ENCODE results near the gene KSR1.

DNA sequence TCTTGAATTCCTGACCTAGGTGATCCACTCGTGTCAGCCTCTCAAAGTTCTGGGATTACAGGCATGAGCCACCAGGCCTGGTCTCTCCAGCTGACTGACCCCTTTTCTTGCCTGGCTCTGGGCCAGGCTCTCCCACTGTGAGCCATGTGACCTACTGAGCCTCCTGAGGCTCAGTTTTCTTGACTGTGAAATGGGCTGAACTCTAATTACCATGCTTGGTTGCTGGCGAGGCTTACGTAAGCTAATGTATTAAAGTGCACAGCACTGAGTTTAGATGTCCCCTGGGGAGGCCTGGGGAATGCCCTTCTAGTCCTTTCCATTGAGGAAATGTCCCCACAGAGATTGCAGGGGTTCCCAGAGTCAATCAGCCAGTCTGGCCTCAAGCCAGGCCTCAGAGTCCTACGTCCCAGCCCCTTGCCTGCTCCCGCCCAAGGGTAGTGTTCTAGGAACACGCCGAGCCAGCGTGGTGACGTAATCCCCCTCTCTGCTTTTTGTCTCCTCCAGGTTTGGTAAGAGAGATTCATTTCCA lies 129.0 kb downstream of the KSR1 start:
- TF ChIP-seq POLR2A (IDR thresholded peaks at IDR 0.05; ENCODE audit: low read depth, low read length) (no peak), TAF1 (IDR thresholded peaks at IDR 0.05; ENCODE audit: borderline replicate concordance, low read depth, low read length) (no peak), POLR2AphosphoS5 (IDR thresholded peaks at IDR 0.05; ENCODE audit: low read depth, low read length) (no peak)
